HepG2 (cell line): Measurements from ENCODE around the gene ITPRIPL1. TPM values are rescaled to one million over a fixed set of nuclear protein-coding genes. Genes with fewer than 3 reads are reported as not detected.

ENCODE experiments used
- CCDC6 ChIP-seq: sonication (generic); formaldehyde crosslinking; IDR thresholded peaks from 2 replicates; pipeline ENCODE4 v1.8.1; 2022; ENCODE audit warnings: mild to moderate bottlenecking, missing genetic modification reagents, moderate library complexity
- CHCHD3 ChIP-seq: sonication (generic); formaldehyde crosslinking; IDR thresholded peaks from 2 replicates; pipeline ENCODE4 v1.8.0; 2022; ENCODE audit warnings: mild to moderate bottlenecking, missing genetic modification reagents, moderate library complexity
- ESRRA ChIP-seq: sonication (generic); formaldehyde crosslinking; IDR thresholded peaks from 2 replicates; pipeline ENCODE4 v1.5.1; 2020; ENCODE audit warnings: mild to moderate bottlenecking, low read depth, missing genetic modification reagents
- SALL2 ChIP-seq: sonication (generic); formaldehyde crosslinking; IDR thresholded peaks from 2 replicates; pipeline ENCODE4 v1.8.1; 2023; ENCODE audit warnings: mild to moderate bottlenecking, missing genetic modification reagents, inconsistent platforms
- ZNF530 ChIP-seq: sonication (generic); formaldehyde crosslinking; IDR thresholded peaks from 2 replicates; pipeline ENCODE4 v1.5.0; 2020; ENCODE audit warnings: low read depth, mild to moderate bottlenecking, missing genetic modification reagents
- polyA plus RNA-seq, 8 experiments: library from polyadenylated mRNA; depleted of rRNA in 3 of 8; stranded (reverse) in 7 of 8; unstranded in 1 of 8; fragments of >200 nt; fragmentation: Illumina TruSeq in 4 of 8; extraction: Trizol in 4 of 8; gene quantifications; 2 replicates each; pipeline versions ENCODE4 v1.2.1 to v1.2.3, GENCODE V29; 2011 to 2016; ENCODE audit warnings: low read depth in 4 of 8, missing spikeins in 1 of 8, mixed read lengths in 1 of 8; ENCODE audit not compliant: insufficient read depth in 1 of 8
- total RNA-seq, 5 experiments: library from RNA; depleted of rRNA; stranded (reverse); fragments of >200 nt; fragmentation: Illumina TruSeq; extraction: Trizol; gene quantifications; 2 replicates each; pipeline ENCODE4 v1.2.3, GENCODE V29; 2016; ENCODE audit warnings: low read depth in 1 of 5
- TF ChIP-seq, protein P1 (sequence below): sonication (generic); formaldehyde crosslinking; IDR thresholded peaks from 2 replicates; pipeline ENCODE4 v1.9.0; 2021; ENCODE audit warnings: missing genetic modification reagents, borderline replicate concordance
- TF ChIP-seq, protein P2 (sequence below): sonication (generic); formaldehyde crosslinking; IDR thresholded peaks from 2 replicates; pipeline ENCODE4 v1.4.0; 2020; ENCODE audit warnings: mild to moderate bottlenecking, missing genetic modification reagents
- TF ChIP-seq, protein P3 (sequence below): sonication (generic); formaldehyde crosslinking; IDR thresholded peaks from 2 replicates; pipeline ENCODE4 v1.9.0; 2021; ENCODE audit warnings: mild to moderate bottlenecking, missing genetic modification reagents

ITPRIPL1 gene
- total and polyA plus RNA-seq, 2 of the 13 experiments (the other 11 are each of a cell fraction or from before 2014, with no cell fraction given) = 4.3 to 11.7 TPM

DNA sequence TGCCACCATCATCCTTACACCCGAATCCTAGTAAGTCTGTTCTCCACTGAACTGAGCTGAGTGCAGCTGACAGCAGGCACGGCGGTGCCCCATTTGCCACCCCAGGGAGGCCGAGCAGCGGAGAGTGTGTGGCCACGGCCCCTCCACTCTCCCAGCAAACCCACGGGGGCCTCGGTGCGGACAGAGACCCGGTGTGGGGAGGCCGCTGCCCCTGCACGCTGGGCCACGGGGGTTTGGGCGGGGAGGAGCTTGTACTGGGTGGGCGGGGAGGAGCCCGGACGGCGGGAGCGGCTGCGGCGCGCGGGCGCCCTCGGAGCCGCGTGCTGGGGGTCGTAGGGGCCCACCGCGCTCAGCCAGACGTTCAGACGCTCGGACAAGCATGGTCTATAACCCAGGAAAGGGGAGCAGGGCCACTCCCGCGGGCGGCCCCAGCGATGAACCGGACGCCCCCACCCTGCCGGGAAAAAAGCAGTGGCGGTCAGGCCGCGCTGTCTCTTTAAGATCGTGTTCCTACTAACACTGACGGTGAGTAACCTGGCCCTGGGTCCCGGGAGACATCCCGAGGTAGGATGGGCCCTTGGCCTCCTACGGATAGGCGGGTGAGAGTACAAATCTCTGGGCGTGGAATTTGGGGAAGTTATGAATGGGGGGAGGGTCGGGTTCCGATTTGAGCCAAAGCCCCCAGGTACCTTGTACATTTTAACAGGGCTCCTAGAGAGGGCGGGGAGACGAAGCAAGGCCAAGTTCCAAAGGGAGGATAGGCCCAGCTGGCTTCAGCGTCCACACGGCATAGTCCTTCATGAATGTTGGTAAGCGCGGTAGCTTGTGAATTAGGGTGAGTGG lies at the start of gene ITPRIPL1 (continued):
- TF ChIP-seq ESRRA (CRISPR knock-in tag) (no peak), SALL2 (CRISPR knock-in tag) (no peak), ZNF530 (CRISPR knock-in tag) (no peak), CHCHD3 (CRISPR knock-in tag) (no peak), CCDC6 (CRISPR knock-in tag) (0 out of 2 replicates have a peak, but pooled peaks have one; percentile 41)
- TF ChIP-seq, protein P1, sequence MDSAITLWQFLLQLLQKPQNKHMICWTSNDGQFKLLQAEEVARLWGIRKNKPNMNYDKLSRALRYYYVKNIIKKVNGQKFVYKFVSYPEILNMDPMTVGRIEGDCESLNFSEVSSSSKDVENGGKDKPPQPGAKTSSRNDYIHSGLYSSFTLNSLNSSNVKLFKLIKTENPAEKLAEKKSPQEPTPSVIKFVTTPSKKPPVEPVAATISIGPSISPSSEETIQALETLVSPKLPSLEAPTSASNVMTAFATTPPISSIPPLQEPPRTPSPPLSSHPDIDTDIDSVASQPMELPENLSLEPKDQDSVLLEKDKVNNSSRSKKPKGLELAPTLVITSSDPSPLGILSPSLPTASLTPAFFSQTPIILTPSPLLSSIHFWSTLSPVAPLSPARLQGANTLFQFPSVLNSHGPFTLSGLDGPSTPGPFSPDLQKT (CRISPR knock-in tag) = no peak
- TF ChIP-seq, protein P2, sequence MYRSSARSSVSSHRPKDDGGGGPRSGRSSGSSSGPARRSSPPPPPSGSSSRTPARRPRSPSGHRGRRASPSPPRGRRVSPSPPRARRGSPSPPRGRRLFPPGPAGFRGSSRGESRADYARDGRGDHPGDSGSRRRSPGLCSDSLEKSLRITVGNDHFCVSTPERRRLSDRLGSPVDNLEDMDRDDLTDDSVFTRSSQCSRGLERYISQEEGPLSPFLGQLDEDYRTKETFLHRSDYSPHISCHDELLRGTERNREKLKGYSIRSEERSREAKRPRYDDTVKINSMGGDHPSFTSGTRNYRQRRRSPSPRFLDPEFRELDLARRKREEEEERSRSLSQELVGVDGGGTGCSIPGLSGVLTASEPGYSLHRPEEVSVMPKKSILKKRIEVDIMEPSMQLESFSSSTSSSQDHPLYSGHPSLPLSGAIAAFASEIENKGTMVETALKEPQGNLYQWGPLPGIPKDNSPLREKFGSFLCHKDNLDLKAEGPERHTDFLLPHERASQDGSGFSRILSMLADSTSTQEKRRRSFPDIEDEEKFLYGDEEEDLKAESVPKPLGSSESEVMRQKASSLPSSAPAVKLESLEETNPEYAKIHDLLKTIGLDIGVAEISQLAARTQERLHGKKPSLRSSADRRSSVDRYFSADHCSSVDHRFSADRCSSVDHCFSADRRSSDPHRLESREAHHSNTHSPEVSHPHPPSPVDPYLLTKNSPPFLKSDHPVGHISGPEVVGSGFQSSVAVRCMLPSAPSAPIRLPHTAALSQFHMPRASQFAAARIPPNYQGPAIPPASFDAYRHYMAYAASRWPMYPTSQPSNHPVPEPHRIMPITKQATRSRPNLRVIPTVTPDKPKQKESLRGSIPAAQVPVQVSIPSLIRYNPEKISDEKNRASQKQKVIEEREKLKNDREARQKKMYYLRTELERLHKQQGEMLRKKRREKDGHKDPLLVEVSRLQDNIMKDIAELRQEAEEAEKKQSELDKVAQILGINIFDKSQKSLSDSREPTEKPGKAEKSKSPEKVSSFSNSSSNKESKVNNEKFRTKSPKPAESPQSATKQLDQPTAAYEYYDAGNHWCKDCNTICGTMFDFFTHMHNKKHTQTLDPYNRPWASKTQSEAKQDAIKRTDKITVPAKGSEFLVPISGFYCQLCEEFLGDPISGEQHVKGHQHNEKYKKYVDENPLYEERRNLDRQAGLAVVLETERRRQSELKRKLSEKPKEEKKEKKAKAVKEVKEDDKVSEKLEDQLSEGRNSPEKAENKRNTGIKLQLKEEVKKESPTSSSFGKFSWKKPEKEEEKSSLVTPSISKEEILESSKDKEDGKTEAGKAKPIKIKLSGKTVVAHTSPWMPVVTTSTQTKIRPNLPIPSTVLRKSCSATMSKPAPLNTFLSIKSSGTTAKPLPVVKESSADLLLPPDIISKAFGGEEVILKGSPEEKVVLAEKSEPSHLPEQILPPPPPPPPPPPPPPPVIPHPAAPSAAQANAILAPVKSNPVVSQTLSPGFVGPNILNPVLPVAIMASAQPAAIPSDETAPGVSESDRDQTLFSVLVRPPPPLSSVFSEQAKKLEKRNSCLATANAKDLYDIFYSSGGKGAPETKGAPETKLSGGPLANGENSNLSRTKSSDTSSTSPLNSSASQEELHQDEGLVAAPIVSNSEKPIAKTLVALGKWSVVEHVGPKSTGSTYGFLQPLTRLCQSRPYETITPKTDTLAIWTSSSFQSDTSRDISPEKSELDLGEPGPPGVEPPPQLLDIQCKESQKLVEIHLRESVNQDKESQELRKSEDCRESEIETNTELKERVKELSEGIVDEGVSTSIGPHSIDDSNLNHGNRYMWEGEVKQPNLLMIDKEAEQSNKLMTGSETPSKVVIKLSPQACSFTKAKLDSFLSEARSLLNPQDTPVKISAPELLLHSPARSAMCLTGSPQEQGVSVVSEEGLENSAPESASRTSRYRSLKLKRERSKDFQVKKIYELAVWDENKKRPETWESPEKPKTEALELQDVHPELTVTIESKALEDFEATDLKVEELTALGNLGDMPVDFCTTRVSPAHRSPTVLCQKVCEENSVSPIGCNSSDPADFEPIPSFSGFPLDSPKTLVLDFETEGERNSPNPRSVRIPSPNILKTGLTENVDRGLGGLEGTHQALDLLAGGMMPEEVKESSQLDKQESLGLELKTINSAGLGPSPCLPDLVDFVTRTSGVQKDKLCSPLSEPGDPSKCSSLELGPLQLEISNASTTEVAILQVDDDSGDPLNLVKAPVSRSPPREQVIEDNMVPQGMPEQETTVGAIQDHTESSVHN (CRISPR knock-in tag) = no peak; the same call in 1 of the 2 replicates
- TF ChIP-seq, protein P3, sequence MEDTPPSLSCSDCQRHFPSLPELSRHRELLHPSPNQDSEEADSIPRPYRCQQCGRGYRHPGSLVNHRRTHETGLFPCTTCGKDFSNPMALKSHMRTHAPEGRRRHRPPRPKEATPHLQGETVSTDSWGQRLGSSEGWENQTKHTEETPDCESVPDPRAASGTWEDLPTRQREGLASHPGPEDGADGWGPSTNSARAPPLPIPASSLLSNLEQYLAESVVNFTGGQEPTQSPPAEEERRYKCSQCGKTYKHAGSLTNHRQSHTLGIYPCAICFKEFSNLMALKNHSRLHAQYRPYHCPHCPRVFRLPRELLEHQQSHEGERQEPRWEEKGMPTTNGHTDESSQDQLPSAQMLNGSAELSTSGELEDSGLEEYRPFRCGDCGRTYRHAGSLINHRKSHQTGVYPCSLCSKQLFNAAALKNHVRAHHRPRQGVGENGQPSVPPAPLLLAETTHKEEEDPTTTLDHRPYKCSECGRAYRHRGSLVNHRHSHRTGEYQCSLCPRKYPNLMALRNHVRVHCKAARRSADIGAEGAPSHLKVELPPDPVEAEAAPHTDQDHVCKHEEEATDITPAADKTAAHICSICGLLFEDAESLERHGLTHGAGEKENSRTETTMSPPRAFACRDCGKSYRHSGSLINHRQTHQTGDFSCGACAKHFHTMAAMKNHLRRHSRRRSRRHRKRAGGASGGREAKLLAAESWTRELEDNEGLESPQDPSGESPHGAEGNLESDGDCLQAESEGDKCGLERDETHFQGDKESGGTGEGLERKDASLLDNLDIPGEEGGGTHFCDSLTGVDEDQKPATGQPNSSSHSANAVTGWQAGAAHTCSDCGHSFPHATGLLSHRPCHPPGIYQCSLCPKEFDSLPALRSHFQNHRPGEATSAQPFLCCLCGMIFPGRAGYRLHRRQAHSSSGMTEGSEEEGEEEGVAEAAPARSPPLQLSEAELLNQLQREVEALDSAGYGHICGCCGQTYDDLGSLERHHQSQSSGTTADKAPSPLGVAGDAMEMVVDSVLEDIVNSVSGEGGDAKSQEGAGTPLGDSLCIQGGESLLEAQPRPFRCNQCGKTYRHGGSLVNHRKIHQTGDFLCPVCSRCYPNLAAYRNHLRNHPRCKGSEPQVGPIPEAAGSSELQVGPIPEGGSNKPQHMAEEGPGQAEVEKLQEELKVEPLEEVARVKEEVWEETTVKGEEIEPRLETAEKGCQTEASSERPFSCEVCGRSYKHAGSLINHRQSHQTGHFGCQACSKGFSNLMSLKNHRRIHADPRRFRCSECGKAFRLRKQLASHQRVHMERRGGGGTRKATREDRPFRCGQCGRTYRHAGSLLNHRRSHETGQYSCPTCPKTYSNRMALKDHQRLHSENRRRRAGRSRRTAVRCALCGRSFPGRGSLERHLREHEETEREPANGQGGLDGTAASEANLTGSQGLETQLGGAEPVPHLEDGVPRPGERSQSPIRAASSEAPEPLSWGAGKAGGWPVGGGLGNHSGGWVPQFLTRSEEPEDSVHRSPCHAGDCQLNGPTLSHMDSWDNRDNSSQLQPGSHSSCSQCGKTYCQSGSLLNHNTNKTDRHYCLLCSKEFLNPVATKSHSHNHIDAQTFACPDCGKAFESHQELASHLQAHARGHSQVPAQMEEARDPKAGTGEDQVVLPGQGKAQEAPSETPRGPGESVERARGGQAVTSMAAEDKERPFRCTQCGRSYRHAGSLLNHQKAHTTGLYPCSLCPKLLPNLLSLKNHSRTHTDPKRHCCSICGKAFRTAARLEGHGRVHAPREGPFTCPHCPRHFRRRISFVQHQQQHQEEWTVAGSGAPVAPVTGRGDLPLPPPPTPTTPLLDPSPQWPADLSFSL (CRISPR knock-in tag) = no peak
